Neural cell (in vitro differentiated cells): ENCODE results near the gene FGD4.

Experiments used
- EZH2 ChIP-seq: fragments of 200-600, 300-800 bp; shearing (Covaris generic), sonication (generic); IDR thresholded peaks from 2 replicates; pipeline ENCODE4 v1.6.1; 2014; ENCODE audit warnings: antibody characterized with exemption, low read length, borderline replicate concordance, mild to moderate bottlenecking; ENCODE audit not compliant: insufficient read depth, poor library complexity, severe bottlenecking
- RAD21 ChIP-seq: fragments of 450-650 bp; conservative IDR thresholded peaks from 2 replicates; pipeline ENCODE4 v1.6.1; 2014; ENCODE audit warnings: antibody characterized with exemption, mild to moderate bottlenecking, moderate library complexity
- TAF1 ChIP-seq: IDR thresholded peaks from 2 replicates; pipeline ENCODE4 v1.6.1; 2012; ENCODE audit warnings: low read depth
- TF ChIP-seq, protein P1 (sequence below): fragments of 450-650 bp; IDR thresholded peaks from 2 replicates; pipeline ENCODE4 v1.5.1; 2014; ENCODE audit warnings: antibody characterized with exemption, mild to moderate bottlenecking, moderate library complexity; ENCODE audit not compliant: poor library complexity, severe bottlenecking
- TF ChIP-seq, protein P2 (sequence below): IDR thresholded peaks from 2 replicates; pipeline ENCODE4 v1.6.1; 2012; ENCODE audit warnings: borderline replicate concordance

DNA sequence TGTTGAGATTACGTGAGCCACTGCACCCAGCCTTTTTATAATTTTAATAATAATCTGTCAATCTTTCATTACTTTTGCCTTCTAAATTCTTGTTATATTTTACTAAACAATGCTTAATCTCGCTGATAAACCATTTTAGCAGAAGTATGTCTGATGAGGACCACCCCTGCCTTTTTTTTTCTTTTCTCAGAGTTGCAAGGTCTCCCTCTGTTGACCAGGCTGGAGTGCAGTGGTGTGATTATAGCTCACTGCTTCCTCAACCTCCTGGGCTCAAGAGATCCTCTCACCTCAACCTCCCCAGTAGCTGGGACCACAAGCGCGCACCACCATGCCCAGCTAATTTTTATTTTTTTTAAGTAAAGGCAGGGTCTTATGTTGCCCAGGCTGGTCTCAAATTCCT lies 161.2 kb downstream of the FGD4 start:
- TF ChIP-seq, protein P1, sequence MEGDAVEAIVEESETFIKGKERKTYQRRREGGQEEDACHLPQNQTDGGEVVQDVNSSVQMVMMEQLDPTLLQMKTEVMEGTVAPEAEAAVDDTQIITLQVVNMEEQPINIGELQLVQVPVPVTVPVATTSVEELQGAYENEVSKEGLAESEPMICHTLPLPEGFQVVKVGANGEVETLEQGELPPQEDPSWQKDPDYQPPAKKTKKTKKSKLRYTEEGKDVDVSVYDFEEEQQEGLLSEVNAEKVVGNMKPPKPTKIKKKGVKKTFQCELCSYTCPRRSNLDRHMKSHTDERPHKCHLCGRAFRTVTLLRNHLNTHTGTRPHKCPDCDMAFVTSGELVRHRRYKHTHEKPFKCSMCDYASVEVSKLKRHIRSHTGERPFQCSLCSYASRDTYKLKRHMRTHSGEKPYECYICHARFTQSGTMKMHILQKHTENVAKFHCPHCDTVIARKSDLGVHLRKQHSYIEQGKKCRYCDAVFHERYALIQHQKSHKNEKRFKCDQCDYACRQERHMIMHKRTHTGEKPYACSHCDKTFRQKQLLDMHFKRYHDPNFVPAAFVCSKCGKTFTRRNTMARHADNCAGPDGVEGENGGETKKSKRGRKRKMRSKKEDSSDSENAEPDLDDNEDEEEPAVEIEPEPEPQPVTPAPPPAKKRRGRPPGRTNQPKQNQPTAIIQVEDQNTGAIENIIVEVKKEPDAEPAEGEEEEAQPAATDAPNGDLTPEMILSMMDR, result no peak
- TF ChIP-seq EZH2 (no peak), RAD21 (no peak), TAF1 (no peak)
- TF ChIP-seq, protein P2, sequence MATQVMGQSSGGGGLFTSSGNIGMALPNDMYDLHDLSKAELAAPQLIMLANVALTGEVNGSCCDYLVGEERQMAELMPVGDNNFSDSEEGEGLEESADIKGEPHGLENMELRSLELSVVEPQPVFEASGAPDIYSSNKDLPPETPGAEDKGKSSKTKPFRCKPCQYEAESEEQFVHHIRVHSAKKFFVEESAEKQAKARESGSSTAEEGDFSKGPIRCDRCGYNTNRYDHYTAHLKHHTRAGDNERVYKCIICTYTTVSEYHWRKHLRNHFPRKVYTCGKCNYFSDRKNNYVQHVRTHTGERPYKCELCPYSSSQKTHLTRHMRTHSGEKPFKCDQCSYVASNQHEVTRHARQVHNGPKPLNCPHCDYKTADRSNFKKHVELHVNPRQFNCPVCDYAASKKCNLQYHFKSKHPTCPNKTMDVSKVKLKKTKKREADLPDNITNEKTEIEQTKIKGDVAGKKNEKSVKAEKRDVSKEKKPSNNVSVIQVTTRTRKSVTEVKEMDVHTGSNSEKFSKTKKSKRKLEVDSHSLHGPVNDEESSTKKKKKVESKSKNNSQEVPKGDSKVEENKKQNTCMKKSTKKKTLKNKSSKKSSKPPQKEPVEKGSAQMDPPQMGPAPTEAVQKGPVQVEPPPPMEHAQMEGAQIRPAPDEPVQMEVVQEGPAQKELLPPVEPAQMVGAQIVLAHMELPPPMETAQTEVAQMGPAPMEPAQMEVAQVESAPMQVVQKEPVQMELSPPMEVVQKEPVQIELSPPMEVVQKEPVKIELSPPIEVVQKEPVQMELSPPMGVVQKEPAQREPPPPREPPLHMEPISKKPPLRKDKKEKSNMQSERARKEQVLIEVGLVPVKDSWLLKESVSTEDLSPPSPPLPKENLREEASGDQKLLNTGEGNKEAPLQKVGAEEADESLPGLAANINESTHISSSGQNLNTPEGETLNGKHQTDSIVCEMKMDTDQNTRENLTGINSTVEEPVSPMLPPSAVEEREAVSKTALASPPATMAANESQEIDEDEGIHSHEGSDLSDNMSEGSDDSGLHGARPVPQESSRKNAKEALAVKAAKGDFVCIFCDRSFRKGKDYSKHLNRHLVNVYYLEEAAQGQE, result no peak
